Spleen (tissue), 11 donors: ENCODE results near the gene IFFO2. TPM values are rescaled to one million over a fixed set of nuclear protein-coding genes. Genes with fewer than 3 reads are reported as not detected.
A peak's percentile ranks its signal among the peaks of the same experiment; 100 is the strongest.

Experiments
- DNase-seq: peaks from one replicate; pipeline ENCODE4 v3.0.0-alpha.2; 2020
- H3K27ac ChIP-seq, 8 donors: fragments of 200-600 bp; sonication (generic) in 7 of 8; 1 replicate in 4 of 8; 2 replicates in 4 of 8; pipeline versions ENCODE4 v1.5.0 to v1.8.0; 2016 to 2021; ENCODE audit warnings: inconsistent platforms in 4 of 8, mild to moderate bottlenecking in 4 of 8, moderate library complexity in 1 of 8
- H3K27me3 ChIP-seq, 7 donors: fragments of 200-600 bp; sonication (generic) in 6 of 7; replicated peaks in 1 of 7; 1 replicate in 4 of 7; 2 replicates in 3 of 7; pipeline versions ENCODE4 v1.5.0 to v1.8.0; 2016 to 2021; ENCODE audit warnings: inconsistent platforms in 3 of 7, mild to moderate bottlenecking in 1 of 7
- H3K36me3 ChIP-seq, 6 donors: fragments of 200-600 bp; sonication (generic) in 5 of 6; 1 replicate in 4 of 6; 2 replicates in 2 of 6; pipeline versions ENCODE4 v1.5.0 to v1.8.0; 2016 to 2021; ENCODE audit warnings: inconsistent platforms in 2 of 6
- H3K4me1 ChIP-seq, 6 donors: fragments of 200-600 bp; sonication (generic) in 5 of 6; 1 replicate in 3 of 6; 2 replicates in 3 of 6; pipeline versions ENCODE4 v1.5.0 to v1.8.0; 2016 to 2021; ENCODE audit warnings: inconsistent platforms in 3 of 6
- H3K4me3 ChIP-seq, 8 donors: fragments of 200-600 bp; sonication (generic) in 7 of 8; 1 replicate in 4 of 8; 2 replicates in 4 of 8; pipeline versions ENCODE4 v1.5.0 to v1.8.0; 2016 to 2021; ENCODE audit warnings: inconsistent platforms in 4 of 8, mild to moderate bottlenecking in 4 of 8, moderate library complexity in 2 of 8
- H3K9me3 ChIP-seq, 8 donors: fragments of 200-600 bp; sonication (generic) in 7 of 8; 1 replicate in 4 of 8; 2 replicates in 4 of 8; pipeline versions ENCODE4 v1.5.0 to v1.8.0; 2016 to 2021; ENCODE audit warnings: inconsistent platforms in 4 of 8
- POLR2A ChIP-seq, 3 donors: fragments of 450-650 bp; IDR thresholded peaks; one replicate each; pipeline ENCODE4 v1.5.1; 2017; ENCODE audit warnings: antibody characterized with exemption in 3 of 3, mild to moderate bottlenecking in 1 of 3
- POLR2AphosphoS5 ChIP-seq, 3 donors: sonication (generic); formaldehyde crosslinking; IDR thresholded peaks; one replicate each; pipeline ENCODE4 v1.5.1; 2017; ENCODE audit warnings: antibody characterized with exemption in 3 of 3
- WGBS, 5 donors: extraction: QIAGEN DNeasy Blood & Tissue Kit in 3 of 5; methylation state at CpG; one replicate each; pipeline versions ENCODE4 v1.1.5 to v1.1.7; 2013 to 2018; 5-methylcytosine and 5-hydroxymethylcytosine counted together
- intact Hi-C: fragments of 100-400 bp; cut with DNase I; formaldehyde crosslinking; loops from one replicate; pipeline ENCODE4 v1.15.0; 2023; ENCODE audit warnings: low total_unique reads
- polyA plus RNA-seq, 3 donors: library from polyadenylated mRNA; stranded (reverse); fragments of 200-250 nt; gene quantifications; one replicate each; pipeline ENCODE4 v1.2.1, GENCODE V29; 2013
- total RNA-seq, 7 donors: library from RNA; depleted of rRNA in 3 of 7; stranded (reverse); fragments of >200 nt in 3 of 7; fragmentation: NEBNext Ultra II Directional in 4 of 7; extraction: Animal tissue kit (Norgen Biotek cat#: 25700) in 4 of 7; gene quantifications; one replicate each; pipeline versions ENCODE4 v1.1.0 to v1.2.1, GENCODE V29; 2016 to 2021
- TF ChIP-seq, protein P1 (sequence below), 11 experiments: fragments of 200-600 bp in 7 of 11; fragments of 450-650 bp in 4 of 11; sonication (generic) in 4 of 11; IDR thresholded peaks in 8 of 11; conservative IDR thresholded peaks in 3 of 11; 1 replicate in 7 of 11; 2 replicates in 4 of 11; pipeline versions ENCODE4 v1.4.0 to v1.8.0; 2016 to 2021; ENCODE audit warnings: antibody characterized with exemption in 11 of 11, inconsistent platforms in 4 of 11, mild to moderate bottlenecking in 1 of 11
- donor health status: healthy with polysubstance abuse.
- donor health status: DM: no; HTN: no; CAD: no; lungs with moderate emphysema.
- donor health status: DM: no; HTN: no; CAD: no.
- donor health status: Bipolar disorder and iron deficiency.
- donor health status: healthy.
- donor health status: DM: no; HTN: no; CAD: no.
- donor health status: DM: yes; HTN: yes; CAD: no.

Gene IFFO2
- total and polyA plus RNA-seq, 10 donors = 2.7 to 19.7 (median 14.8) TPM

DNA sequence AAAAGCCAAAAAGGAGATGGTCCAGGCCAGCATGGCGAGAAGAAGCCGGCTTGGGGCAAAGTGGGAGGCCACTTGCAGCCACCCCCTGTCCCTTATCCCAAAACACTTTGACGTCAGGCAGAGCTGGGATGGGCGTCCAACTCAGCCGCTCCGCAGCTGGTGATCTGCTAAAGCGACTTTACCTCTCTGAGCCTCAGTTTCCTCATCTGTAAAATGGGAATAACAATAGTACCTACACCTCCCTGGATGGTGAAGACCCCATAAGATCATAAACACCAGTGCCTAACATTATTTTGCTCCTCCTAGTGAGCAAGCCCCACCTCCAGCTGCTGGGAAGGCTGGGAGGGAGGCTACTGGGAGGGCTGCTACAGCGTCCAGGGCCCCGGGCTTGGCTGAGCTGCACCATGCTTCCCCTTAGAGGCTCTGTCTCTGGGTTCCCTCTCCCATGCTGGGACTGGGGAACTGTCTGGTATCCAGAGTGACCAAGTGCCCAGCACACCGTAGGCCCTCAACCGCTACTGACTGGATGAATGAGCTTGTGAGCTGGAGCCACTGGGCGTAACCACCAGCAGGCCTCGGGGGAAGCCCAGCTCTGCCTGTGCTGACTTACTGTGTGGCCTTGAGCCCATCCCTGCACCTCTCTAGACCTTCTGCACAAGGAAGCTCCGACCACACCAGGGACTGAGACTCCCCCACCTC lies 18.3 kb downstream of the IFFO2 start:
- H3K9me3 ChIP-seq = no peaks in the 10 kb centered on the region
- H3K27me3 ChIP-seq = no peaks in the 10 kb centered on the region
- TF ChIP-seq, protein P1, sequence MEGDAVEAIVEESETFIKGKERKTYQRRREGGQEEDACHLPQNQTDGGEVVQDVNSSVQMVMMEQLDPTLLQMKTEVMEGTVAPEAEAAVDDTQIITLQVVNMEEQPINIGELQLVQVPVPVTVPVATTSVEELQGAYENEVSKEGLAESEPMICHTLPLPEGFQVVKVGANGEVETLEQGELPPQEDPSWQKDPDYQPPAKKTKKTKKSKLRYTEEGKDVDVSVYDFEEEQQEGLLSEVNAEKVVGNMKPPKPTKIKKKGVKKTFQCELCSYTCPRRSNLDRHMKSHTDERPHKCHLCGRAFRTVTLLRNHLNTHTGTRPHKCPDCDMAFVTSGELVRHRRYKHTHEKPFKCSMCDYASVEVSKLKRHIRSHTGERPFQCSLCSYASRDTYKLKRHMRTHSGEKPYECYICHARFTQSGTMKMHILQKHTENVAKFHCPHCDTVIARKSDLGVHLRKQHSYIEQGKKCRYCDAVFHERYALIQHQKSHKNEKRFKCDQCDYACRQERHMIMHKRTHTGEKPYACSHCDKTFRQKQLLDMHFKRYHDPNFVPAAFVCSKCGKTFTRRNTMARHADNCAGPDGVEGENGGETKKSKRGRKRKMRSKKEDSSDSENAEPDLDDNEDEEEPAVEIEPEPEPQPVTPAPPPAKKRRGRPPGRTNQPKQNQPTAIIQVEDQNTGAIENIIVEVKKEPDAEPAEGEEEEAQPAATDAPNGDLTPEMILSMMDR (IDR thresholded peaks at IDR 0.05 in 8 of 11, conservative IDR thresholded peaks at IDR 0.05 in 3 of 11) = no peak
- peaks cover 0 to 1% (median 0%) of the 10 kb centered on the region in 6 donors for H3K36me3 ChIP-seq
- peak overlapping the region in 5 of 8 donors; percentile 13 to 54 (median 34) for H3K27ac ChIP-seq
- peaks cover 27 to 99% (median 59%) of the 10 kb centered on the region in 6 donors for H3K4me1 ChIP-seq
- peak; percentile 69 for DNase-seq
- 80 to 91% (median 90%) methylated on average over 9 to 14 of the region's 14 CpGs for WGBS, 5 donors
- intact Hi-C loops = no loop called here
- no peak overlapping the region for H3K4me3 ChIP-seq

DNA sequence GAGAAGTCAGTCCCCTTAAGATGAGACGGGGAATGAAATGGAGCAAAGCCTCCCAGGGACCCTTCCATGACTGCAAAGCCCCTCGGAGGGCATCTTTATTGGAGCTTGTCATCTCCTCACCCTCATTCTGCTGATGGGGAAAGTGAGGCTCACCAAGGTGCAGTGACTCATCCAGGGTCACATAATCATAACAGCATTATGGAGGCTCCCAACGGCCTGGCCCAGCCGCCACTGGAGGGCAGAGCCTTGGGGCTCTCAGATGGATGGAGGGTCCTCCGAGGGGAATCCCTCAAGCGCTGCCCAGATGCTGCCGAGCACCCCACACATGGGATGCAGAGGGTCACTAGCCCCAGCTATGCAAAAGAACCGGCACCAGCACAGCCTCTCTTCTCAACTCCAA lies 18.9 kb downstream of the IFFO2 start:
- Histone ChIP-seq H3K4me3 (no peak overlapping the region), H3K4me1 (peaks cover 27 to 99% (median 65%) of the 10 kb centered on the region in 6 donors), H3K36me3 (no peaks in the 10 kb centered on the region), H3K27me3 (no peaks in the 10 kb centered on the region), H3K9me3 (no peaks in the 10 kb centered on the region), H3K27ac (no peak overlapping the region)
- intact Hi-C loops = no loop called here
- DNase-seq = no peak
- TF ChIP-seq POLR2AphosphoS5 (IDR thresholded peaks at IDR 0.05) = no peak
- TF ChIP-seq, protein P1 (IDR thresholded peaks at IDR 0.05 in 8 of 11, conservative IDR thresholded peaks at IDR 0.05 in 3 of 11) = no peak
- TF ChIP-seq POLR2A (IDR thresholded peaks at IDR 0.05) = no peak
- 91 to 97% (median 93%) methylated on average over 5 to 8 of the region's 8 CpGs for WGBS, 5 donors

DNA sequence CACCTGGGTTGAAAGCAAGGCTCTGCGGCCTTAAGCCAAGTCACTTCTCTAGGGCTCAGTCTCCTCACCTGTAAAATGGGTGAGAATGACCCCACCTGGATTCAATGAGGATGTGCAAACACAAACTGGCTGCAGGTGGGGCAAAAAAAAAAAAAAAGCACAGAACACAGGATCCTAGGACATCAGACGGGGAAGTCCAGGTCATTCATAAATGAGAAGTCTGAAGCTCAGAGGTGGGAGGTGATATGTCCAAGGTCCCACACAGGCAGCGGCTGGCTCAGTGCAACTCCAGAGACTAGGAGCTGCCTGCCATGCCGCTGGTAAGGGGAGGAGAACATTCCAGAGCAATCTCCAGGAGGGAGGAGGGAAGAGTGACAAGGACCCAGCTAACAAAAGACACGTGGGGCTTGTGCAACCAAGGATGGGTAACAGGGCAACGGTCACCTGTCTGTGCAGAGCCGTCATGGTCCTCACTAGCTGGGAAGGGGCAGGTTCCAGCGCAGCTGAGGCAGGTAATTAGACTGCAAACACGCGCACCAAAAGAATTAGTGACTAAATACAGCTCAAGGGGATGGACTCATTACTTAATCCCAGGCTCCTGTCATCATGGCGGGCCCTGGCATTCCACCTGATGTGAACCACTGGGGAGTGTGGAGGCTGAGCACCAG lies 19.5 kb downstream of the IFFO2 start:
- H3K9me3 ChIP-seq = no peaks in the 10 kb centered on the region
- peak overlapping the region in 1 of 8 donors; percentile 30 for H3K27ac ChIP-seq
- no peaks in the 10 kb centered on the region for H3K27me3 ChIP-seq
- peaks cover 26 to 99% (median 66%) of the 10 kb centered on the region in 6 donors for H3K4me1 ChIP-seq
- peak; percentile 61 for DNase-seq
- WGBS, 5 donors = 85 to 94% (median 89%) methylated on average over 11 of the region's 11 CpGs
- H3K4me3 ChIP-seq = no peak overlapping the region
- intact Hi-C loops = no loop called here
- no peak for TF ChIP-seq POLR2AphosphoS5 (IDR thresholded peaks at IDR 0.05)
- TF ChIP-seq, protein P1 (IDR thresholded peaks at IDR 0.05 in 8 of 11, conservative IDR thresholded peaks at IDR 0.05 in 3 of 11) = no peak
- no peak for TF ChIP-seq POLR2A (IDR thresholded peaks at IDR 0.05)
- no peaks in the 10 kb centered on the region for H3K36me3 ChIP-seq

DNA sequence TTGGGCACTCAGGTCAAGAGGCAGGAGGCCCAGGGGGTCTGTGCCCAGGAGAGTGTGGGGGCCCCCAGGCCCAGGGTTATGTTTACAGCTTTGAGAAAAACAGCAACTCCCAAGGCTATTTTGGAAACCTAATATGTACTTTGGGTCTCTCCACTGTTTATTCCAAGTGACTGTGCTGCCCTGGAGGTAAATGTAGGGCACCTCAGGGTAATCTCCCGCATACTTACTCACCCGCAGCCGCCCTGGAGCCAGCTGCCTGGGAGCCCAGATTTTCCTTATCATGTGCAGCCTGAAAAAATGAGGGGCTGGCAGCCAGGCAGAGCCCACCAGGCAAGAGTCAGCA lies 20.0 kb downstream of the IFFO2 start:
- Histone ChIP-seq H3K36me3 (no peaks in the 10 kb centered on the region), H3K9me3 (no peaks in the 10 kb centered on the region), H3K27ac (peak overlapping the region in 1 of 8 donors; percentile 30), H3K4me1 (peaks cover 23 to 99% (median 66%) of the 10 kb centered on the region in 6 donors), H3K4me3 (no peak overlapping the region), H3K27me3 (no peaks in the 10 kb centered on the region)
- intact Hi-C loops = no loop called here
- DNase-seq = no peak
- WGBS, 5 donors = 95 to 98% (median 96%) methylated on average over 3 of the region's 3 CpGs
- TF ChIP-seq POLR2A (IDR thresholded peaks at IDR 0.05) = no peak
- no peak for TF ChIP-seq POLR2AphosphoS5 (IDR thresholded peaks at IDR 0.05)
- TF ChIP-seq, protein P1 (IDR thresholded peaks at IDR 0.05 in 8 of 11, conservative IDR thresholded peaks at IDR 0.05 in 3 of 11) = no peak
